Measurements from ENCODE around the gene PTCHD4. TPM values are rescaled to one million over a fixed set of nuclear protein-coding genes. Genes with fewer than 3 reads are reported as not detected.
"Not testable (repeated sequence)": the region's sequence is repeated elsewhere in the genome, so short reads cannot be mapped to it uniquely, and the experiment has no call there.

PTCHD4 gene
- not detected for total RNA-seq

GRCh38 chr6:48111143-48111506, at the start of gene PTCHD4:
TSS of gene PTCHD4 (minus strand) at chr6:48111197. CDS start at chr6:48068957, 42,240 bp downstream.
- H3K27ac Mint-ChIP-seq, result peak within 1 kb of the TSS in 1 of 2 donors; percentile 72

GRCh38 chr6:48151142-48151541, 40.1 kb upstream of the PTCHD4 start:
- no peak for DNase-seq (ENCODE audit: low spot score in 2 of 2)
- Mint-ChIP-seq H3K27ac (no peak overlapping the region), H3K9me3 (peaks cover 21 to 27% of the 10 kb centered on the region in 2 donors)

More at GRCh38 chr6:48111143-48111506, at the start of gene PTCHD4:
- ATAC-seq (no peak), DNase-seq (ENCODE audit: low spot score in 2 of 2) (no peak)
- Mint-ChIP-seq H3K9me3 (no peaks in the 10 kb centered on the region), H3K36me3 (no peaks in the 10 kb centered on the region)

GRCh38 chr6:48150701-48151100, 39.7 kb upstream of the PTCHD4 start:
- Mint-ChIP-seq H3K36me3 (peaks cover 0 to 14% of the 10 kb centered on the region in 2 donors), H3K27ac (no peak overlapping the region), H3K9me3 (peaks cover 21 to 27% of the 10 kb centered on the region in 2 donors)
- ATAC-seq (no peak), DNase-seq (ENCODE audit: low spot score in 2 of 2) (no peak)

More at GRCh38 chr6:48151142-48151541, 40.1 kb upstream of the PTCHD4 start:
- no peak for ATAC-seq
- peaks cover 0 to 14% of the 10 kb centered on the region in 2 donors for H3K36me3 Mint-ChIP-seq

GRCh38 chr6:48147051-48147450, 36.1 kb upstream of the PTCHD4 start:
- DNase-seq (ENCODE audit: low spot score in 2 of 2) (no peak), ATAC-seq (no peak)
- H3K9me3 Mint-ChIP-seq, result peaks cover 15 to 20% of the 10 kb centered on the region in 2 donors
- peaks cover 0 to 8% of the 10 kb centered on the region in 2 donors for H3K36me3 Mint-ChIP-seq
- no peak overlapping the region for H3K27ac Mint-ChIP-seq

GRCh38 chr6:48144021-48144420, 33.0 kb upstream of the PTCHD4 start:
- ATAC-seq (no peak), DNase-seq (ENCODE audit: low spot score in 2 of 2) (no peak)
- Mint-ChIP-seq H3K9me3 (peaks cover 4 to 5% of the 10 kb centered on the region in 2 donors), H3K36me3 (no peaks in the 10 kb centered on the region), H3K27ac (no peak overlapping the region)

- no peak for DNase-seq (ENCODE audit: low spot score in 2 of 2)
- ATAC-seq, result no peak
- H3K36me3 Mint-ChIP-seq, result no peaks in the 10 kb centered on the region
- peaks cover 0 to 3% of the 10 kb centered on the region in 2 donors for H3K9me3 Mint-ChIP-seq
- no peak overlapping the region for H3K27ac Mint-ChIP-seq
Measured at GRCh38 chr6:48141975-48142374, 31.0 kb upstream of the PTCHD4 start.

GRCh38 chr6:48139818-48140614, 29.0 kb upstream of the PTCHD4 start:
- no peak overlapping the region for H3K27ac Mint-ChIP-seq

GRCh38 chr6:48136856-48137255, 25.9 kb upstream of the PTCHD4 start:
- Mint-ChIP-seq H3K27ac (no peak overlapping the region), H3K9me3 (peaks cover 0 to 3% of the 10 kb centered on the region in 2 donors), H3K36me3 (no peaks in the 10 kb centered on the region)
- no peak for DNase-seq (ENCODE audit: low spot score in 2 of 2)
- no peak for ATAC-seq

More at GRCh38 chr6:48139818-48140614, 29.0 kb upstream of the PTCHD4 start:
- H3K9me3 Mint-ChIP-seq, result peaks cover 0 to 3% of the 10 kb centered on the region in 2 donors
- ATAC-seq (no peak), DNase-seq (ENCODE audit: low spot score in 2 of 2) (no peak)
- H3K36me3 Mint-ChIP-seq, result no peaks in the 10 kb centered on the region

- Mint-ChIP-seq H3K9me3 (peaks cover 0 to 3% of the 10 kb centered on the region in 2 donors), H3K27ac (no peak overlapping the region), H3K36me3 (no peaks in the 10 kb centered on the region)
- no peak for ATAC-seq
- no peak for DNase-seq (ENCODE audit: low spot score in 2 of 2)
Measured at GRCh38 chr6:48135323-48136084, 24.5 kb upstream of the PTCHD4 start.

GRCh38 chr6:48134246-48134645, 23.2 kb upstream of the PTCHD4 start:
- DNase-seq (ENCODE audit: low spot score in 2 of 2) (no peak), ATAC-seq (no peak)
- Mint-ChIP-seq H3K9me3 (peaks cover 0 to 3% of the 10 kb centered on the region in 2 donors), H3K27ac (no peak overlapping the region), H3K36me3 (no peaks in the 10 kb centered on the region)

- Mint-ChIP-seq H3K27ac (no peak overlapping the region), H3K9me3 (no peaks in the 10 kb centered on the region), H3K36me3 (no peaks in the 10 kb centered on the region)
- no peak for DNase-seq (ENCODE audit: low spot score in 2 of 2)
- no peak for ATAC-seq
Measured at GRCh38 chr6:48123601-48124000, 12.6 kb upstream of the PTCHD4 start.

GRCh38 chr6:48121983-48122749, 11.2 kb upstream of the PTCHD4 start:
- H3K27ac Mint-ChIP-seq; H3K9me3 Mint-ChIP-seq; DNase-seq (ENCODE audit: low spot score in 2 of 2); H3K36me3 Mint-ChIP-seq; ATAC-seq: not testable (repeated sequence)

GRCh38 chr6:48116699-48117645, 6.0 kb upstream of the PTCHD4 start:
- H3K36me3 Mint-ChIP-seq, result no peaks in the 10 kb centered on the region
- H3K27ac Mint-ChIP-seq, result no peak overlapping the region
- DNase-seq (ENCODE audit: low spot score in 2 of 2) (no peak), ATAC-seq (no peak)
- no peaks in the 10 kb centered on the region for H3K9me3 Mint-ChIP-seq

GRCh38 chr6:48113130-48113529, 2.1 kb upstream of the PTCHD4 start:
- H3K36me3 Mint-ChIP-seq, result no peaks in the 10 kb centered on the region
- no peak overlapping the region for H3K27ac Mint-ChIP-seq
- ATAC-seq, result no peak
- no peak for DNase-seq (ENCODE audit: low spot score in 2 of 2)
- H3K9me3 Mint-ChIP-seq, result no peaks in the 10 kb centered on the region

- Mint-ChIP-seq H3K27ac (peak overlapping the region in 1 of 2 donors; percentile 72), H3K9me3 (no peaks in the 10 kb centered on the region), H3K36me3 (no peaks in the 10 kb centered on the region)
- DNase-seq (ENCODE audit: low spot score in 2 of 2) (no peak), ATAC-seq (no peak)
Measured at GRCh38 chr6:48111575-48111974, 578 bp upstream of the PTCHD4 start.

All from activated naive CD4-positive, alpha-beta T cell treated with anti-CD3 and anti-CD28 coated beads, Interleukin-2, amount 50 U/mL, for 72 hours (primary cell).